H54 (cell line): ENCODE measurements around the gene THSD7A.
A peak's percentile ranks its signal among the peaks of the same experiment; 100 is the strongest.

Experiments
- DNase-seq: peaks from one replicate; pipeline ENCODE4 v3.0.0; 2011; ENCODE audit warnings: low spot score, mixed read lengths; ENCODE audit not compliant: insufficient read length
- FAIRE-seq: peaks from 3 replicates; lab custom pipeline; 2011; peaks lifted over from hg19 to GRCh38; lab: Jason Lieb, UNC
- POLR2A ChIP-seq: IDR thresholded peaks from 2 replicates; pipeline ENCODE4 v1.6.1; 2011; ENCODE audit warnings: low read depth, mild to moderate bottlenecking, low read length

THSD7A gene

GRCh38 chr7:11474902-11475585, 357.0 kb downstream of the THSD7A start:
- no peak for DNase-seq
- no peak for TF ChIP-seq POLR2A
- no peak for FAIRE-seq

- DNase-seq (no peak), FAIRE-seq (peak; percentile 6)
- TF ChIP-seq POLR2A, result no peak
Measured at GRCh38 chr7:11473807-11474424, 358.1 kb downstream of the THSD7A start.

GRCh38 chr7:11473220-11473619, 358.8 kb downstream of the THSD7A start:
- no peak for TF ChIP-seq POLR2A
- no peak for DNase-seq
- FAIRE-seq, result no peak

DNA sequence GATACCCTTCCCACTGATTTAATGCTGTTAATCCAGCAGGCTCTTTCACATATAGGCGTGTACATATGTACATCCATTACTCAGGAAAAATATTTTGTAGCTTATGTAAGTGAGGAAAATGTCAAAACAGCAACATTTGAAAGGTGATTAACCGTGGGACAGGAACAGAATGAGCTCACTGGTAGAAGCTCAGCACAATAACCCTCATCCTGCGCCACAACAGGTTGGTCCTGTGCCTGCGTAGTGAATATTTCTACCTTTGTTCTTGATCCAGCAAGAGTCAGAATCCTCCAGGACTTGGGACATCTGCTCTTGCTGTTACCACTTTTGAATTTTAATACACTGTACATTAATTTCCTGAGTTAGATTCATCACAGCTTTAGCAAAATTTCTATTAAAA, 359.4 kb downstream of the THSD7A start:
- peak; percentile 60 for FAIRE-seq
- TF ChIP-seq POLR2A, result no peak
- DNase-seq, result no peak

DNA sequence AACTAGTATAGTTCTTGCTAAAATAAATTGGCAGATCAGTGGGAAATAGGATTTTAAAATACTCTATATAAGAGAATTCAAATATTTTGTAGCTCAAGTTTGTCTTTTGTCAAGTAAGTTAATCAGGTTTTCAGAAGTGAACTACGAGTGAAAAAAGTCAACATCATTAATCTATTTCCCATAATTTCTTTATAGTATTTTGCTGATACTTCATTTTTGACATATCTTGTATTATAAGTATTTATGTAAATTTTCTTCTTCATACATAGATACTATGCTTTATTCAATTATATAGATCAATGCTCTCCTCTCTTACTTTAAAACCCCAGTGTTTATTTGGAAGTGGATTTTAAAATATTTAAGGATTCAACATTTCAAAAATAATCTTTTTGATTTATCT, 360.7 kb downstream of the THSD7A start:
- FAIRE-seq, result no peak
- no peak for TF ChIP-seq POLR2A
- DNase-seq, result no peak

- DNase-seq, result no peak
- TF ChIP-seq POLR2A, result no peak
- FAIRE-seq, result no peak
Measured at GRCh38 chr7:11469028-11469745, 362.8 kb downstream of the THSD7A start.

- DNase-seq (no peak), FAIRE-seq (peak; percentile 71)
- no peak for TF ChIP-seq POLR2A
Measured at GRCh38 chr7:11466517-11467105, 365.4 kb downstream of the THSD7A start.

GRCh38 chr7:11464624-11465023, 367.4 kb downstream of the THSD7A start:
- no peak for TF ChIP-seq POLR2A
- FAIRE-seq (peak; percentile 11), DNase-seq (no peak)

DNA sequence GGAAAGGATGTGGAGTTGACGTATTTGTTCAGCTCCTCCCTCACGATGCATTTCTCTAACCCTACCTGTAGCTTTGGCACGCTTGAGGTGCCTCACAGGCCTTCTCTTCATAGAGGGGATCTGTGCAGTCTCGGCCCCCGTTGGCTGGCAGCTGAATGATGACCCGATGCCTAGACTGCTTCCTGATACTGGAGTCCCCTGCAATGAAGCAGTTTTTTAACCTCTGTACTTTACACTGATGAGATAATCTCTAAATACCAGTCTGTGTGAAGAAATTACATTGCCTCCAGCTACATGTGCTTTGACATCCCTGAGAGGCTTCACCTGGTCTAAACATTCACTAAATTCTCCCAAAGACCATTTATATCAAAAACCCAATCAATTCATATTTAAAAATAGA, 370.1 kb downstream of the THSD7A start:
- FAIRE-seq (peak; percentile 38), DNase-seq (no peak)
- no peak for TF ChIP-seq POLR2A

DNA sequence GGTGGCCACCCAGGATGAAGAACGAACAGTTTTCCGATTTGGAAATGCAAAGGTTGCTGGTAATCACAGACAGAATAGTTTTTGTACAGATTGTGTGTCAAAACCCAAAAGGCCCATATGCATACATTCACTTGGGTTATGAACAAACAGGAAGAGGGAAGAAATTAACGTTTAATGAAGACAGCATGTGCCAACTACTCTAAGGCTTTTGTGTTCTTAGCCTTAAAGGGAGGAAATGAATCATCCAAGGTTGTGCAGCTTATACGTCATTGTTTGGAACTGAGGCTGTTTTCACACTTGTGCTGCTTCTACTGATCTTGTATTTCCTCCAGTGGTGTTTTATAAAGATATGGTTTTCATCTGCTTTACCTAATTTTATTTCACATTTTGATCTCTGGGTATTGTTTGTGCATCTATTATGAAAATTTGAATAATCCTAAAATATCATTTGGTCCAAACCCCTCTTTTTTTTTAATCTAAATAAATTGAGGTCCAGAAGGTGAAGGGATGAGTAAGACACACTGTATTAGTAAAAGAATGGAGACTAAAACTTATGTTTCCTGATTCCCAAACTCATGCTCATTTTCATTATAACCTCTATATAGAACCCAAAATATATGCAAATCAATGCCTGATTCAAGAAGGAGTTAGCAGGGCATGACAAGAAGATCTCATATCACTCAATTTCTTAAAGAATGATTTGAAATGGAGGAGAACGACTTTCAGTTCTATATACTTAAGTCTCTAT, 373.1 kb downstream of the THSD7A start:
- no peak for TF ChIP-seq POLR2A
- FAIRE-seq (peak; percentile 100), DNase-seq (peak; percentile 6)

GRCh38 chr7:11457419-11457818, 374.6 kb downstream of the THSD7A start:
- TF ChIP-seq POLR2A, result no peak
- DNase-seq, result no peak
- peak; percentile 60 for FAIRE-seq

- no peak for FAIRE-seq
Measured at GRCh38 chr7:11456574-11456973, 375.4 kb downstream of the THSD7A start.

DNA sequence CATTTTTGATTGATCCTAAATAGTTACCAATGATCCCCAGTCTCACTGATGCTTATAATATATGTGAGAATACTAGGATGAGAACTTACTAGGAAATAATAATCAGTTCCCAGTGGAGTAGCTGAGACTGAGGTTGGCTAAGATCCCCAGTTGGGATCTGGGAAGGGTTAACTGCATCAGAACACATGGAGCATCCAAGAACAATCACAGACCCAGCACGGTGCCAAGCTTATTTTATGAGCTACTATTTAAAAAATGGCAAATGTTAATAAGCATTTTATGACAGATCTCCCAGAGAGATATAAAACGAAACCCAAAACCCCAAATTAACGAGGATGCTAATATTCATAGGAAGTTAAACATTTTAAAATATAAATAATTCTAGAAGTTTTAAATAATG, 379.5 kb downstream of the THSD7A start:
- TF ChIP-seq POLR2A, result no peak
- no peak for DNase-seq
- no peak for FAIRE-seq

More at GRCh38 chr7:11456574-11456973, 375.4 kb downstream of the THSD7A start:
- no peak for DNase-seq
- no peak for TF ChIP-seq POLR2A
